Fibroblast of villous mesenchyme (primary cell): Measurements from ENCODE around the gene JAKMIP2. TPM values are rescaled to one million over a fixed set of nuclear protein-coding genes. Genes with fewer than 3 reads are reported as not detected.

Experiments
- DNase-seq: peaks from one replicate; pipeline ENCODE4 v3.0.0-alpha.2; 2010; ENCODE audit warnings: low read depth
- H3K4me3 ChIP-seq: 2 replicates; pipeline ENCODE4 v1.5.1; 2011; ENCODE audit warnings: low read depth, mild to moderate bottlenecking, low read length
- CTCF ChIP-seq: IDR thresholded peaks from 2 replicates; pipeline ENCODE4 v1.5.1; 2012; ENCODE audit warnings: low read depth, mild to moderate bottlenecking, low read length; ENCODE audit not compliant: insufficient read depth
- total RNA-seq: library from RNA; depleted of rRNA; stranded (reverse); fragments of >200 nt; gene quantifications from 2 replicates; pipeline ENCODE4 v1.2.3, GENCODE V29; 2012

The JAKMIP2 gene
- total RNA-seq, 1 donor = 3.5 TPM

GRCh38 chr5:147633173-147633572, 149.4 kb downstream of the JAKMIP2 start:
- no peak for TF ChIP-seq CTCF

GRCh38 chr5:147631428-147632003, 151.0 kb downstream of the JAKMIP2 start:
- DNase-seq = no peak
- no peak for TF ChIP-seq CTCF
- no peak overlapping the region for H3K4me3 ChIP-seq

More at GRCh38 chr5:147633173-147633572, 149.4 kb downstream of the JAKMIP2 start:
- no peak for DNase-seq
- no peak overlapping the region for H3K4me3 ChIP-seq

GRCh38 chr5:147629196-147629595, 153.3 kb downstream of the JAKMIP2 start:
- H3K4me3 ChIP-seq = no peak overlapping the region
- no peak for DNase-seq
- TF ChIP-seq CTCF = no peak

GRCh38 chr5:147628058-147628895, 154.3 kb downstream of the JAKMIP2 start:
- peak; percentile 63 for DNase-seq
- peak; percentile 88 for TF ChIP-seq CTCF
- H3K4me3 ChIP-seq = no peak overlapping the region

- no peak overlapping the region for H3K4me3 ChIP-seq
- no peak for TF ChIP-seq CTCF
- no peak for DNase-seq
These were observed 156.1 kb downstream of the JAKMIP2 start for GRCh38 chr5:147626464-147626863.

- H3K4me3 ChIP-seq = no peak overlapping the region
- no peak for TF ChIP-seq CTCF
- peak; percentile 5 for DNase-seq
These were observed 161.5 kb downstream of the JAKMIP2 start for GRCh38 chr5:147621016-147621415.
